NAMALWA (cell line): ENCODE measurements around the gene PRKG1.
A peak's percentile ranks its signal among the peaks of the same experiment; 100 is the strongest.

Experiments
- DNase-seq: peaks from one replicate; pipeline ENCODE4 v3.0.0-alpha.2; 2015; ENCODE audit warnings: low spot score

PRKG1 gene

DNA sequence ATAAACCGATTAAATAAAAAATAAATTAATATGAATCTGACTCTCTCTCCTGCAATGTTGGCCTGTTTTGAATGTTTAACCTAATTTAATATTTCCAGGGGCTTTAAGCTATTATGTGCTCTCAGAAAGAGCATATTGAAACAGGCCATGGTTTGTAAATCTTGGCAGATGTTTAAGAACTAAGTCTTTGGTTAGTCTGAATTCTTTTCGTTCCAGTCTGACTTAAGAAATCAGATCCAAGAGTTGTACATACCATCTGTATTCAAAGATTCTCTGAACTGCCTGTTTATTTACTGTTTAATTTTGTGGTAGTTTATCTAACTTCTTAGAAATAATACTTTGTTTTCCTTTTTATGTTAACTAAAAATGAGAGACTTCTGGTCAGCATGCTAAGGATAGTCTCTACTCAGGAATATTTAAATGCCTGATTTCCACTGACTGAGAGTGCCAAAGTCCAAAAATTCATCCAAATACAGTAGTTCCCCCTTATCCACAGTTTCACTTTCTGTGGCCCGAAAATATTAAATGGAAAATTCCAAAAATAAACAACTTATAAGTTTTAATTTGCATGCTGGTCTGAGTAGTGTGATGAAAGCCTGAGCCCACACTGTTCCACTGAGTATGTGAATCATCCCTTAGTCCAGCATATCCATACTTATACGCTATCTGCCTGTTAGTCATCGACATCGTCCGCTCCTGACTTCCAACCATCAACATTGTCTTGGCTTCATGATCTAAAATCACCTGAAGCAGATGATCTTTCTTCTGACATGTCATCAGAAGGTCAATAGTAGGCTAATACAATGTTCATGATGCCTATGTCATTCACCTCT, 863.2 kb downstream of the PRKG1 start:
- DNase-seq, result no peak

DNA sequence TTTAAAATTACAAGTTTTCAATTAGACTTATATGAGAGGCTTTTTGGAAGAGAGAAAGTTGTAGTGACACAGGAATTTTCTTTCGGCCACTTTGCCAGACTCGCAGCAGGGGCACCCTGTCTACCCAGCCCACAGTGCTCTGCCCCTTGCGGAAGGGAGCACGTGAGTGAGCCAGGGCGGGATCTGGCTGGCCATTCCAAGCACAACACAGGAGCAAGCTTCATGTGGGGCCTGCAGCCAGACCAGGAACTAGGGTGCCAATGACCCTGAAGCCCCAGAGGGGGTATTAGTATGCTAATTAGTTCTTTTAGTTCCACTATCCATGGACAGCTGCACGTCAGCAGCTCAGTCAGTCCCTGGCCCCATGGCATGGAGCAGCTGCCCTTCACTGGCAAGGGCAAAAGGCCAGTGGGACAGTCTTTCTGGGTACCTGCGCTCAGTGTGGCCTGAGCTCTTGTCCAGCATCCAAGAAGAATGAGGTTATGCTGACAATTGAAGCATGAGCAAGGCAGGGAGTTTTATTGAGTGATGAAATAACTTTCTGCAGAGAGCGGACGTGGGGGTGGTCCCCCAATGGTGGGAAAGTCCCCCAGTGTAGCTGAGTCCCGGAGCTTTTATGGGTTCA, 876.2 kb downstream of the PRKG1 start:
- DNase-seq, result no peak

DNA sequence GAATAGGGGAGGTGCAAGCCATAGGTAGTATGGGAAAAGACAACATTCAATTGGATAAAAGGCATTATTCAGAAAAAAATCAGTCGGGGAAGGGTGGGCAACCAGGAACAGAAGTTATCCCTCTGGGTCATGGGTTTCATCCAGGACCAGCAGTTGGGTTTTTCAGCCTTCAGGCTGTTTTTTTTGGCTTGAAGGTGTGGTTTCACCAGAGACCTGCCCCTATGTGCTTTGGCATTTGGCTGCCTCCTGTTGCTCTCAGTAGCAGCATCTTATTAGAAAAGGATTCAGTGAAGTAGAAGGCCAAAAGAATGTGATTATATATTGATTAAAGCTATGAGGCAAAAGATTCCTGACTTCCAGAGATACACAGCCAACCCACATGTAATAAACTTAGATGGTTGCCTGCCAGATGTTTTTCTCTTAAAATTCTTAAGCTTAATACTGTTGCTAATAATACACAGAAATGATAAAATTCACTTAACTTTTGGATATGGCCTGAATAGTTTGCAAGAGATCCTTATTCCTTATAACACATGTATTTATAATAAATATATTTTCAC, 876.8 kb downstream of the PRKG1 start:
- no peak for DNase-seq

DNA sequence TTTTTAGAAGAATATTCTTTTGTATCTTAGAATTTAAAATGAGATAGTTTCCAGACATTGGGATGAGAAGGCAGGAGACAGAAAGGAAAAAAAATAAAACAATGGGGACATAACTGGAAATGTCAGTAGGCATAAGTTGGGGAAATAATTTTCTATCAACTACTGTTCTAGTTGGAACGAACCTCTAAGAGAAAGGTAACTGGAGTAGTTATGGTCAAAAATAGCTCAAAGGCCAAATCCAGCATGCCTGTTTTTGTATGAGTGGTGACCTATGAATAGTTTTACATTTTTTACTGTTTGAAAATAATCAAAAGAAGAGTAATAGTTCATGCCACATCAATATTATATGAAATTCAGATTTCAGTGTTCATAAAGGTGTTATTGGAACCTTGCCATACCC, 877.3 kb downstream of the PRKG1 start:
- no peak for DNase-seq

DNA sequence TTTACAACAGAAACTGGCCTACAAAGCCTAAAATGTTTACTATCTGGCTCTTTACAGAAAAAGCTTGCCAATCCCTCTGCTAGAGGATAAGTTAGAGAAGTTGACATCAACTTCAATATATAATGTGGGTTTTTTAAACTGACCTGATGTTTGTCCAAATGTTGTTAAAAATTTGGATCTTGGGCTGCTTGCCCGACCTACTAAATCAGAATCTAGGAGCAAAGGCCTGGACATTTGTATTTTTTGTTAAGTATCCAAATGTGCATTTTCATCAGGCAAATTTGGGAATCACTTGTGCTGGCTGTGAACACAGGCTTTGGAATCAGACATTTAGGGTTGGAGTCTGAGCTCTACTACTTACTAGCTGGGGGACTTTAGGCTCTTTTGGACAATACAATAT, 877.8 kb downstream of the PRKG1 start:
- DNase-seq, result no peak

DNA sequence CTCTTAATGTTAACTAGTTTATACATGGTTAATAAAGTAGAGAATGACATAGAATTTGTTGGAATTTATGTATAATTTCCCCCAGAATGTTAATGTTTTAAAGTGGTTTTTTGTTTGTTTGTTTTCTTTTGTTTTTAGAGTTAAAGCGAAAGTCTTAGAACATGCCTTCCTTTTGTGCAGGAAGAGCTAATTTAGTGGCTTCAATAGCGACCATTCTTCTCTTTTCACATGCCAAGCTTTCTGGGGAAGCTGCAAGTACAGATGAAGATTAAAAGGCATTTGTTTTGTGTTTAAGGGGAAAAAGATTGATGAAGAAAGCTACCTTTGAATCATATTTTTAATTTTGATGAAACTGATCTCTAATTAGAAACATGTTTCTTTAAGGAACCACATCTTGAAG, 881.4 kb downstream of the PRKG1 start:
- DNase-seq, result no peak

DNA sequence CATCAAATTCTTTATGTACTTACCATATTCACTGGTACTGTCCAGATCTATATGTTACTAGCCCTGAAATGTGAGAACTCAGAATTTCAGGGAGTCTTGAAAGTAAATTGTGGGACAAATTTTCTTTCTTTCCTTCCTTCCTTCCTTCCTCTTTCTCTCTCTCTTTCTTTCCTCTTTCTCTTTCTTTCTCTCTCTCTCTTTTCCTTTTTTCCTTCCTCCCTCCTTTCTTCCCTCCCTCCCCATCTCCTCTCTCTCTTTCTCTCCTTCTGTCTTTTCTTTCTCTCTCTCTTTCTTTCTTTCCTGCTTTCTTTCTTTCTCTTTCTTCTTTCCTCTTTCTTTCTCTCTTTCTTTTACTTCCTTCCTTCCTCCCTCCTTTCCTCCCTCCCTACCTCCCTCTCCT, 882.5 kb downstream of the PRKG1 start:
- no peak for DNase-seq

DNA sequence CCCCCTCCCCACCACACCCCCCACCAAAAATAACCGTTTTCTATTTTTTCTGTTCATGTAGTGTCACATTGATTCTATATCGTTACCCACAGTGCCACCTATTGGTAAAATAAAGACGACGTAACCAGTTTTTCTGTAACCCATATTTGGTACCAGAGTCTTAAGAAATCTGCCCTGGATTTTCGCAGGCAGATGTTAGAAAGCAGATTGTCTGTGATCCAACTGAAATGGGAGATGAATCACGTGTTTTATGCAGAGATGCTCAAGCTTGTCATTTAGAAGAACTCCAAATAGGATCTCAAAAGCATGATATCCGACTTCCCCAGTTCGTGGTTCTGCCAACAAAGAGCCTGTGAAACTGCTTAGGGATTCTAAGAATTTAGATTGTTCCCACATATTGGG, 886.2 kb downstream of the PRKG1 start:
- peak; percentile 69 for DNase-seq

DNA sequence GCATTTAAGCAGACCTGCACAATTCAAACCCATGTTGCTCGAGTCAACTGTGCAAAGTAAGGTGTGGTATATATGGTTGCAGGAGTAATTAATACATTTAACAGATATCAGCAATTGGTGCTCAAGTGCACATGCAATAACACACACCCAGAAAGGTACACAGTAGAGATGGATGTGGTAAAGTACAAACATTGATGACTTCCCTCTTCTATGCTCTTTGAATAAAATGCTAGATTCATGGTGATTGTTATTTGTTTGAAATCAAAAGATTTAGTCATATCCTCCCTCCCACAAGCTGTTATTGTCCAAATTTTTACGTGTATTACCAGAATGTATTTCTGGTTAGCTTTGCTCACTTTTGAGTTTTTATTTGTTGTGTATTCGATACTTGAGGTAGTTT, 887.1 kb downstream of the PRKG1 start:
- no peak for DNase-seq

DNA sequence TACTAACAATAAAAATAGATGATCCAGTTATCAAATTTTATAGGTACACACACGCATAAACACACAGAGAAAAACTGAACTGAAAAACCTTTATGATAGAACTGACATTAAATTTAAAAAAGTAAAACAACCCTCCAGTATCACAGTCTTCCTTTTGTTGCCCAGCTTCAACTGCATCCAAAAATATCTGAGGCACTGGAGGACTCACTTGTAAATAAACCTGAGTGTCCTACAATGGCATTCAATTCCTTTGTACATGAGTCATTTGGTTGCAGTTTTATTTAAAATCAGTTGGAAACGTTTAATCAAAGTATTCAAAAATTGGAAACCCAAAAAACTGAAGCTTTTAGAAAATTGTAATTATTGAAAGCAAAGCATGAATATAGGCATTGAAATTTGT, 890.3 kb downstream of the PRKG1 start:
- DNase-seq, result no peak

DNA sequence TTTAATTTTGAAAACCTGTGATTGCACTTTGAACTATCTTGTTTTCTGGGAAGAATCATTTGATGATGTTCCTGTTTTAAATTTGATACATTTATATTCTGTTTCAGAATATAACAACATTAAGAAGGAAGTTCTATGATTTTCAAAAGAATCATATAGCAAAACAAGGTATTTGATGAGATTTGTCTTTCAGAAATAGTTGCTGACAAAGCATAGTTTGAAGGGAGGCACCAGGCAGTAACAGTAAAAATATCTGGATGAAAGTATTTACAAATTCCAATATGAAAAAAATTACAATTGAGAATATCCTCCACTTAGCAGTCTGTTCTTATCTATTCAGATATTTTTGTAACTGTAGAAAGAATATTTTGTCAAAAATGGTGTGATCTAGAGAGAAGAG, 891.2 kb downstream of the PRKG1 start:
- DNase-seq, result no peak

DNA sequence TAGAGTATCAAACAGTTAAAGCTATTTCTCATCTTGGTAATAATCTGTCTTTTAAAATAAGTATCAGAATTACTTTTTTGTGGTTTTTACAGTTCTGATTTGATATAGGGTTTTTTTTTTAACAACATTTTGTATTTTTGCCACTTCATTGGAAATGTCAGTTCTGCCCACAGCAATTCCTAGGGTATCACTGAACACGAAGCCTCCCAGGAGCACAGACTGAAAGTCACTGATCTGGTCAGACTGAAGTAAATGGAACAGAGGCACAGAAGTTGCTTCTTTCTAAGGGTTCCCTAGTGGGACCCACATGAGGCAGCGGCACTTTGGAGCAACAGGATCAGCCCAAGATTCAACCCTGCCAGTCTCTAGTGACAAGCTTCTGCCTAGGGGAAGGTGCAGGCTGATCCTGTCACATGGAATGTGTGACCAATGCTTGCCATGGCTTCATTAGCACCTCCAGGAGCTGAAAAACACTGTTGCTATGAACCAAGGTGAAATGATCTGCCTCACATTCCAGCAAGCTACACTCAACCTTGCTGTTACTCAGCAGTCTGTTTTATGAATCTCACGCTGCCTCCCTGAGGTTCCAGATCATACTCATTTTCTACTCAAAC, 898.6 kb downstream of the PRKG1 start:
- no peak for DNase-seq

DNA sequence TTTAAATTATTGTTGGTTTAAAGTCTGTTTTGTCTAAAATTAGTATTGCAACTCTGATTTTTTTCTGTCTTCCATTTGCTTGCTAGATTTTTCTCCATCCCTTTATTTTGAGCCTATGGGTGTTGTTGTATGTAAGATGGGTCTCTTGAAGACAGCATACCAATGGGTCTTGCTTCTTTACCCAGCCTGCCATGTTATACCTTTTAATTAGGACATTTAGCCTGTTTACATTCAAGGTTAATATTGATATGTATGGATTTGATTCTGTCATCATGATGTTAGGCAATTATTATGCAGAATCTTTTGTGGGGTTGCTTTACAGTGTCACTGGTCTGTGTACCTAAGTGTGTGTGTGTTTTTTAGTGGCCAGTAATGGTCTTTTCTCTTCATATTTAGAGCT, 906.5 kb downstream of the PRKG1 start:
- DNase-seq, result no peak

DNA sequence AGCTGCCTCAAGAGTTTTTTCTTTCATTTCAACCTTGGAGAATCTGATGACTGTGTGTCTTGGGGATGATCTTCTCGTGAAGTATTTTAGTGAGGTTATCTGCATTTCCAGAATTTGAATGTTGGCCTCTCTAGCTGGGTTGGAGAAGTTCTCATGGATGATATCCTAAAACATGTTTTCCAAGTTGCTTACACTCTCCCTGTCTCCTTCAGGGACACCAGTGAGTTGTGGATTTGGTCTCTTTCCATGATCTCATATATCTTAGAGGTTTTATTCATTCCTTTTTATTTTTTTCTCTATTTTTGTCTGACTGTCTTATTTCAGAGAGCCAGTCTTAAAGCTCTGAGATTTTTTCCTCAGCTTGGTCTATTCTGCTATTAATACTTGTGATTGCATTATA, 907.4 kb downstream of the PRKG1 start:
- no peak for DNase-seq

DNA sequence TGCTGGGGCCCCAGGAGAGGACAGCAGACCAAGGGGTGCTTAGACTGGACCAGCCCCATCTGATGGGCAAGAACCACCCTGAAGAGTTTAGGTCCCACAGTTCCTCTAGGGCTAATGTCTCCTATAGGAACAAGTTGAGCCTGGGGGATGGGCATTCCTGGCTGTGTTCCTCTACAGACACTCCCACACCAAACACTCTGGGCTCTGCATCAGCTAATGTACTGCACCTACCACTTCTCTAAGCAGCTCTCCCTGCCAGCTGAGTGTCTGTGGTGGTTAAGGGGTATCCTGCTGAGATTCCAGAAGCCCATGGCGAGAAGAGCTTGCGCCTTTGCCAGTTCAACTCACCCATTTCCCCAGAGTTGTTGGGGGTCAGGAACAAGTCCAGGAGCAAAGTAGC, 909.2 kb downstream of the PRKG1 start:
- no peak for DNase-seq

DNA sequence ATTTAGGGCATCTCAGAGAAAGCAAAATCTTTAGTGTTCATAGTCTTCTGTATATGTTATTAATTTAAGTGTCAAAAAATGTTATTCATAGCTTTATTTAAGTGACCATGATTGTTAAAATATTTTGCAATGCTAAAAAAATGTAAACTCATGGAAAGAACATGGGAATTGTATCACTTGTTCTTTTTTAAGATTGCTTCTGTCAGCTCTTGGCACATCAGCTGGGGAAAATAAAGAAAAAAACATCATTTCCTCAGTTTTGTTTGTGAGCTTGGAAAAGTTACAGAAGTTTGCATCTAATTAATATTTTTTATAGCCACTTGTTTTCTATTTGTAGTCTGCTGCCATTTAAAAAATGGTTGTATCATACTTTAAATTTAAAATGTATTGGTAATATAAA, 911.0 kb downstream of the PRKG1 start:
- DNase-seq, result no peak

DNA sequence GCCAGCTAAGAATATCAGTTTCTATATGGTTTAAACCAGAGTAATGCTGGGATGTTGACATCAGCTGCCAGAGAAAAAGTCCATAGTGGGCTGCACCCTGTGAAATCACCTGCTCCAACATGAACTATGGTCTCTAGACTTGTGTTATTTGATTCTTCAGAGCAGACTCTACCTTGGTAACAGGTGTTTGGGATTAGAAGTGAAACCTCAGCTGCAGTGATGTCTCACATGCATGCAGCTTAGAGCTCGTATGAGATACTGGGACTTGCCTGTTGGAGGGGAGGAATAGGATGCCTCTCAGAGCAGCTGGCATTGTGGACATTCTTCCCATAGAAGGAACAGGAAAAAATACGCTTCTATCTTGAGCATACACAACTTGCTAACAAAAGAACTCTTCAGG, 912.2 kb downstream of the PRKG1 start:
- DNase-seq, result no peak

DNA sequence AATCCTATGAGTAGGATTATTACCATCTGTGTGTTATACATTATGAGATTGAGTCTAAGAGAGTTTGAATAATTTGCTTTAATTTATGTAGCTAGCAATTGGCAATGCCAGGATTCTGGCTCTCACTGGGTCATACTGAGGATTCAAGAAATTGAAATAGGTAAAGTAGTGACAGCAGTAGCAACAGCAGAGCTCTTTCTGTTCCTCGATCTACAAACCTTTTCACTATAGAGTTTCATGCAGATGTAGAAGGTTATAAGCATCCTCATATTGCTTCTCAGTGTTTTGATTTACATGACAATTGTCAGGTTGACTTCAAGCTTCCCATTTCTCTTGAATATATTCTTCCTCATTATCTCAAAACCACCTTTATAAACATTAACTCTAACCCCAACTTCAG, 919.2 kb downstream of the PRKG1 start:
- no peak for DNase-seq

DNA sequence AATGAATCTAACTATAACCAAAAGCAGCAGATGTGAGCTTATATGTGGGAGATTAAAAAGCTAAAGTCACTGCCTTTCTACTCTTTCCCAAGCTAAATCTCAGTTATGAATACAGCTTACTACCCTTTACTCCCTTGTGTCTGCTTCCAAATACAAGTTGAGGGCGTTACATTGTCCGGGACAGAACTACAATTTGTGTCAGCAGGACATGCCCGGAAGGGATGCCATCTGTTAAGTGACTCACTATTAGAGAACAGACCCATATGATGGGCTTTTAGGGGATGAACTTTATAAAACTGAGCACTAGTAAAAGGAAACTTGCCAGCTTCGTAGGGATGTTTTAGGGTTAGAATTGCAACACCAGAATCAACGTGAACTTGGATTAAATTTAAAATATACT, 924.8 kb downstream of the PRKG1 start:
- no peak for DNase-seq

DNA sequence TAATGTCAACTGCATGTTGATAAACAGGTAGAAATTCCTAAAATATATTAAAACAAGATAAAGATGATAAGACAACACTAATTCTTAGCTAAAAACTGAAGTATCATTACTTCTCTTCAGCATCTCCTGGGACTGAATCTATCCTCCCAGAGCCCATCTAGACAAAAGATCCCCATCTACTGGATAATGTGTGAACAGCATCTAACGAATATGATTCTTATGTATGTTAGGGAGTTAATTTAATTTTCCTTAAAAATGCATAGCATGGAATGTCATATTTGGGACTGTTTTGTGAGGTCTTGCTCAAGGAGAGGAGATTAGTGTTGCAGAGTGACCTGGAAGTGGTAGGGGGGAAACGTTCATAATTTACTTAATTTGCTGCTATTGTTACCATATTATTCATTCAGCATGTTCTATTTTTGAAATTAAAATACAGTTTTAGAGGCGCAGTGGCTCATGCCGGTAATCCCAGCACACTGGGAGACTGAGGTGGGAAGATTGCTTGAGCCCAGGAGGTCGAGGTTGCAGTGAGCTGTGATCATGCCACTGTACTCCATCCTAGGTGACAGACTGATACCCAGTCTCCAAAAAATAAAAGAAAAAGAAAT, 930.2 kb downstream of the PRKG1 start:
- DNase-seq, result peak; percentile 61

DNA sequence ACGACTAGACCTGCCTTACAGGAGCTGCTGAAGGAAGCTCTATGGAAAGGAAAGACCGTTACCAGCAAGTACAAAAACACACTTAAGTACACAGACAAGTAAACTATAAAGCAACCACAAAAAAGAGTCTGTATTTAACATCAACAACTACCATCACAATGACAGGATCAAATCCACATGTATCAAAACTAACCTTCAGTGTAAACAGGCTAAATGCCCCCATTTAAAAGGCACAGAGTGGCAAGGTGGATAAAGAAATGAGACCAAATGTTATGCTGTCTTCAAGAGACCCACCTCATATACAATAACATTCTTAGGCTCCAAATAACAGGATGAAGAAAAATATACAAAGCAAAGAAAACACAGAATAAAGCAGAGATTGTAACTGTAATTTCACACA, 932.8 kb downstream of the PRKG1 start:
- no peak for DNase-seq

DNA sequence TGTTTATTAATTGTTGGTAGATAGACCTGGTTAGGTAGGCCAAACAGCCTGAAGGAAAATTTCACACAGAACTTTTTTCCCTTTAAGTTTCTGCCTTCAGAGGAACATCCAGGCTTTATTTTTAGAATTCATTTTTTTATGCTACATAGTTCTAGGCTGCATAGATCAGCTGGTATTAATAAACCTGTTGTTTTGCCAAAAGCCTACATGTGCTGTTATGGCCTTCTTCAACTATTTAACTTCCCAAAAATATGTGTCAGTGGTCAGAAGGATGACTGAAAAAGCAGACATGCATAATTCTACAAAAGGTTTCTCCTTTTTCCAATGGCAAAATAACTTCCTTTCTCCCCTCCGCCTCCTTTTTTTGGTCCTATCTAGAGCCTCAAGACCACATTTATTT, 936.8 kb downstream of the PRKG1 start:
- DNase-seq, result no peak

DNA sequence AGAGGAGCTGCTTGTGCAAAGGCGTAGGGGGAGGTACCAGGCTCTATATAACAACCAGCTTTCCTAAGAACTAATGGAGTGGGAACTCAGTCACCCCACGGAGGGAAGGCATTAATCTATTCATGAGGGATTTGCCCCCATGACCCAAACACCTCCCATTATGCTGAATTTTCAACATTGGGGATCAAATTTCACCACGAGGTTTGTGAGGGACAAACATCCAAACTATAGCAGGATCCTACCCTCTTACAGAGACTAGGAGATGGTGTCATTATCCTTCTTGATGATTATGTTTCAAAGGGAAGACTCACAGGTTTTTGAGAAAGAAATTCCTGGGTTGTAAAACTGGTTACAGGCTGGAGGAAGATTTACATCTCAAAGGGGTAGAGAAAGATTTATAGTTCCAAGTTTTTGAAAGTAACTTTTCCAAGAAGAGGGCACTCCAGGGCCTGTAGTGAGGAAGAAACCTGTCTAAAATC, 944.8 kb downstream of the PRKG1 start:
- DNase-seq, result no peak
